SH-SY5Y (cell line): Measurements from ENCODE around the gene LOC128125822.

ENCODE experiments used
- GATA2 ChIP-seq: IDR thresholded peaks from 2 replicates; pipeline ENCODE4 v1.6.1; 2011; ENCODE audit warnings: mild to moderate bottlenecking, low read depth, low read length
- GATA3 ChIP-seq: IDR thresholded peaks from 2 replicates; pipeline ENCODE4 v1.6.1; 2011; ENCODE audit warnings: low read depth, mild to moderate bottlenecking, low read length, moderate library complexity

The LOC128125822 gene

GRCh38 chr6:63592886-63593285 lies 20.6 kb downstream of the LOC128125822 start:
- TF ChIP-seq GATA3 (no peak), GATA2 (no peak)

GRCh38 chr6:63597141-63598048 lies 25.1 kb downstream of the LOC128125822 start:
- TF ChIP-seq GATA2 = no peak
- TF ChIP-seq GATA3 = no peak

GRCh38 chr6:63598049-63599036 lies 26.1 kb downstream of the LOC128125822 start:
- no peak for TF ChIP-seq GATA2
- no peak for TF ChIP-seq GATA3

DNA sequence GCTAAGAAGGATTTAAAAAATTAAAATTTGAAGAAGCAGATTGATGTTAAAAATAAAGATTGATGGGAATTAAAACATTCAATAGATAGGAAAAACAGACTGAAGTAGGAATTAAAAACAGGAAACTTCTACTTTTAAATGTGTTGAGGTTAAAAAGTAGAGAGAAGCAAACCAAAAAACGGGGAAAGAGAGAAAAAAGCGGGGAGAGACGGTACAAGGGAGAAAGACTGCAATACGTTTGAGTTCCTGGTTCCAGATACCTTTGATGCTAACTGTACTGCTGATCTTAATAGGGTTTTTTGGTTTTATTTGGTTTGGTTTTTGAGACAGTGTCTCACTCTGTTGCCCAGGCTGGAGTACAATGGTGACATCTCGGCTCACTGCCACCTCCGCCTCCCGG lies 27.0 kb downstream of the LOC128125822 start:
- TF ChIP-seq GATA2 (no peak), GATA3 (no peak)

DNA sequence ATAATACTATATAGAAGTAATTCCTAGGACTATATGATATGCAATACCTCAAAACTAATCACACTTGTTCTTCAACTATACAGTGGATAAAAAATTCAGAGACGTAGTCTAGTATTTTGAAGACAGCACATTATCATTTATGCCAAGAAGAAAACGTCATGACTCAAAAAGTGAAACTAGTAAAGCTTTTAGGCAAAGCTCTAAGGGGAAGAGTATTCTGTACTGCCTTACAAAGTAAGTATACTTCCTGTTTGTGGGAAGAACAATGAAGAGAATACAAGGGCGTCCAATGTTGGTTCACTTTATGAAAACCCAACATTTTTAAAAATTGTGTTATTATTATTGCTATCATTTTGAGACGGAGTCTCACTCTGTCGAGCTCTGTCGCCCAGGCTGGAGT lies 27.9 kb downstream of the LOC128125822 start:
- TF ChIP-seq GATA3 (no peak), GATA2 (no peak)

DNA sequence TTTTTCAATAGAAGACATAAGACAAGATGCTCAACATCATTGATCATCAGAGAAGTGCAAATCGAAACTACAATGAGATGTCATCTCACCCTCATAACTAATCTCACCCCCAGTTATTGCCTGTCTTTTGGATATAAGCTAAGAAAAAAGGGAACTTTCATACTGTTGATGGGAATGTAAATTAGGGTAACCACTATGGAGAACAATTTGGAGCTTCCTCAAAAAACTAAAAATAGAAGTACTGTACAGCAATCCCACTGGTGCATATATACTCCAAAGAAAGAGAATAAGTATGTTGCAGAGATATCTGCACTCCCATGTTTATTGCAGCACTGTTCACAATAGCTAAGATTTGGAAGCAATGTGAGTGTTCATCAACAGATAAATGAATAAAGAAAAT lies 37.0 kb downstream of the LOC128125822 start:
- TF ChIP-seq GATA2 = no peak
- no peak for TF ChIP-seq GATA3

GRCh38 chr6:63610944-63611343 lies 38.7 kb downstream of the LOC128125822 start:
- TF ChIP-seq GATA2 (no peak), GATA3 (no peak)

GRCh38 chr6:63611560-63611959 lies 39.3 kb downstream of the LOC128125822 start:
- no peak for TF ChIP-seq GATA2
- TF ChIP-seq GATA3 = no peak

GRCh38 chr6:63615590-63615989 lies 43.3 kb downstream of the LOC128125822 start:
- TF ChIP-seq GATA3 (no peak), GATA2 (no peak)
